NT2/D1 (cell line): ENCODE measurements around the gene ADGB.

ENCODE experiments used
- YY1 ChIP-seq: IDR thresholded peaks from 2 replicates; pipeline ENCODE4 v1.6.1; 2011; ENCODE audit not compliant: insufficient read length, insufficient read depth
- ZNF274 ChIP-seq: IDR thresholded peaks from 2 replicates; pipeline ENCODE4 v1.6.1; 2011; ENCODE audit warnings: mild to moderate bottlenecking, low read depth, low read length

DNA sequence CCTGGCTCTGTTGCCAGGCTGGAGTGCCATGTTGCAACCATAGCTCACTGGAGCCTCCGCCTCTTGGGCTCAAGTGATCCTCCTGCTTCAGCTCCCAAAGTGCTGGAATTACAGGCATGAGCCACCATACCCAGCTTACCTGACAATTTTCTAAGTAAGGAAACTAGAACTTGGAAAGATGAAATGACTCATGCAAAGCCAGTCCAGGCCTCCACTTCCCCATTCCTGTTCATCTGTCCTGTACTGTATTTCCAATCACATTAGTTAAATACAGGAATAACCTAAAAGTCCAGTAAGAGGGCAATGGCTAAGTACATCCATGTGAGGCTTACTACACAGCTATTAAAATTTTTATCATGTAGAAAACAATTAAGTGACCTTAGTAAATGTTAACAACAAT, 8.3 kb upstream of the ADGB start:
- TF ChIP-seq ZNF274 (no peak), YY1 (no peak)
